Measurements from ENCODE around the gene HECA.

DNA sequence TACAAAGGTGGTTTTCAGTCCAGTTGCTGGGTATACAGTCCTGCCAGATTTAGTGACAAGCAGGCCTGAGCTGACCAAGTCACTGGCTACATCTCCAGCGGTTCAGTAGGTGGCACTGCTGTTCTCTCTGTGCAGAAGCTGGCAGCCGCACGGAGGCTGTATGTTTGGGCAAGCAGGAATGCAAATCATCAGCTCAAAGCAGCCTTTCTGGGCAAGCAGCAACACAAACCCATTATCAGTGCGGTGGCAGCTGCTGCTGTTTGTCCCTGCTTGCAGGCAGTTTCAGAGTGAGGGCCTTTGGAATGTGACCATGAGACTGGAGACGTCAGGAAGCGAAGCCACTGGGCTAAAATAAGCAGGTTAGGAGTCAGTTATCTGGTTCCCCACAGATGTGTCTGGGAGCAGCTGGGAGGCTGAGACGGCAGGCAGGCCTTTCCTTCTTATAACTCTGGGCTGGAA, 84.4 kb downstream of the HECA start:
- TF ChIP-seq, protein P1, sequence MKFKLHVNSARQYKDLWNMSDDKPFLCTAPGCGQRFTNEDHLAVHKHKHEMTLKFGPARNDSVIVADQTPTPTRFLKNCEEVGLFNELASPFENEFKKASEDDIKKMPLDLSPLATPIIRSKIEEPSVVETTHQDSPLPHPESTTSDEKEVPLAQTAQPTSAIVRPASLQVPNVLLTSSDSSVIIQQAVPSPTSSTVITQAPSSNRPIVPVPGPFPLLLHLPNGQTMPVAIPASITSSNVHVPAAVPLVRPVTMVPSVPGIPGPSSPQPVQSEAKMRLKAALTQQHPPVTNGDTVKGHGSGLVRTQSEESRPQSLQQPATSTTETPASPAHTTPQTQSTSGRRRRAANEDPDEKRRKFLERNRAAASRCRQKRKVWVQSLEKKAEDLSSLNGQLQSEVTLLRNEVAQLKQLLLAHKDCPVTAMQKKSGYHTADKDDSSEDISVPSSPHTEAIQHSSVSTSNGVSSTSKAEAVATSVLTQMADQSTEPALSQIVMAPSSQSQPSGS (CRISPR knock-in tag; IDR thresholded peaks at IDR 0.05; ENCODE audit: borderline replicate concordance, low read depth) = no peak
- TF ChIP-seq, protein P2, sequence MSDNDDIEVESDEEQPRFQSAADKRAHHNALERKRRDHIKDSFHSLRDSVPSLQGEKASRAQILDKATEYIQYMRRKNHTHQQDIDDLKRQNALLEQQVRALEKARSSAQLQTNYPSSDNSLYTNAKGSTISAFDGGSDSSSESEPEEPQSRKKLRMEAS (CRISPR knock-in tag; IDR thresholded peaks at IDR 0.05) = peak; percentile 67
- TF ChIP-seq, protein P3, sequence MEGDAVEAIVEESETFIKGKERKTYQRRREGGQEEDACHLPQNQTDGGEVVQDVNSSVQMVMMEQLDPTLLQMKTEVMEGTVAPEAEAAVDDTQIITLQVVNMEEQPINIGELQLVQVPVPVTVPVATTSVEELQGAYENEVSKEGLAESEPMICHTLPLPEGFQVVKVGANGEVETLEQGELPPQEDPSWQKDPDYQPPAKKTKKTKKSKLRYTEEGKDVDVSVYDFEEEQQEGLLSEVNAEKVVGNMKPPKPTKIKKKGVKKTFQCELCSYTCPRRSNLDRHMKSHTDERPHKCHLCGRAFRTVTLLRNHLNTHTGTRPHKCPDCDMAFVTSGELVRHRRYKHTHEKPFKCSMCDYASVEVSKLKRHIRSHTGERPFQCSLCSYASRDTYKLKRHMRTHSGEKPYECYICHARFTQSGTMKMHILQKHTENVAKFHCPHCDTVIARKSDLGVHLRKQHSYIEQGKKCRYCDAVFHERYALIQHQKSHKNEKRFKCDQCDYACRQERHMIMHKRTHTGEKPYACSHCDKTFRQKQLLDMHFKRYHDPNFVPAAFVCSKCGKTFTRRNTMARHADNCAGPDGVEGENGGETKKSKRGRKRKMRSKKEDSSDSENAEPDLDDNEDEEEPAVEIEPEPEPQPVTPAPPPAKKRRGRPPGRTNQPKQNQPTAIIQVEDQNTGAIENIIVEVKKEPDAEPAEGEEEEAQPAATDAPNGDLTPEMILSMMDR (IDR thresholded peaks at IDR 0.05) = peak; percentile 29; the same call in 1 of the 2 replicates
- TF ChIP-seq, protein P4, sequence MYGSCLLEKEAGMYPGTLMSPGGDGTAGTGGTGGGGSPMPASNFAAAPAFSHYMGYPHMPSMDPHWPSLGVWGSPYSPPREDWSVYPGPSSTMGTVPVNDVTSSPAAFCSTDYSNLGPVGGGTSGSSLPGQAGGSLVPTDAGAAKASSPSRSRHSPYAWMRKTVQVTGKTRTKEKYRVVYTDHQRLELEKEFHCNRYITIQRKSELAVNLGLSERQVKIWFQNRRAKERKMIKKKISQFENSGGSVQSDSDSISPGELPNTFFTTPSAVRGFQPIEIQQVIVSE (CRISPR knock-in tag; IDR thresholded peaks at IDR 0.05; ENCODE audit: borderline replicate concordance) = no peak
- TF ChIP-seq SP1 (CRISPR knock-in tag; conservative IDR thresholded peaks at IDR 0.05) (0 out of 2 replicates have a peak, but pooled peaks have one; percentile 20), ZNF263 (CRISPR knock-in tag; IDR thresholded peaks at IDR 0.05; ENCODE audit: low read depth) (no peak)
